Measurements from ENCODE around the gene ITPR1. TPM values are rescaled to one million over a fixed set of nuclear protein-coding genes. Genes with fewer than 3 reads are reported as not detected.
A peak's percentile ranks its signal among the peaks of the same experiment; 100 is the strongest.

The ITPR1 gene
- polyA plus RNA-seq, 1 of the 3 experiments (the other 2 are of a cell fraction) = 5.9 TPM

DNA sequence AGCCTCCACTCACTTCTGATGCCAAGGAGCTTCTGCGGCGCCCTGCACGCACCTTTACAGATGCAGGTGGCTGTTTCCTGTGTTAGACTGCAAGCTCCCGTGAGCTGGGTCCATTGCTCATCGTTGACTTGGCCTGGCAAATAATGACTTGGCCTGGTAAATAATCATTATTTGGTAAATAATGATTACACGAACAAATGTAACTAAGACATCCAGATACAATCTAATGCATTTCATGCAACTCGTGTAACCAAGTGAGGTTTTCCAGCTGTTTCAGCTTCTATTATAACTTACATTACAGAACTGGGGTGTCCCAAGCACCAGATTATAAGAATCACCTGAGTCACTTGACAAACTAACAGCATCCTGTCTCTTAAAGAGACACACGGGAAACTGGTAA, 394.0 kb downstream of the ITPR1 start:
- Histone ChIP-seq H2AFZ (ENCODE audit: low read depth) (no peak overlapping the region), H4K20me1 (ENCODE audit: insufficient read depth) (no peaks in the 10 kb centered on the region), H3K4me1 (ENCODE audit: control insufficient read depth in 1 of 2, insufficient read depth in 2 of 2, low read depth in 1 of 2, low read length in 1 of 2) (no peaks in the 10 kb centered on the region; a peak in 1 of 4 replicates), H3K79me2 (ENCODE audit: insufficient read depth) (no peaks in the 10 kb centered on the region), H3K4me3 (ENCODE audit: low read depth in 2 of 2, low read length in 1 of 2) (no peak overlapping the region), H3K9ac (no peak overlapping the region), H3F3A (replicated peaks; ENCODE audit: insufficient read depth) (no peaks in the 10 kb centered on the region), H3K9me2 (no peaks in the 10 kb centered on the region), H3K27ac (ENCODE audit: low read depth in 2 of 2, low read length in 1 of 2) (no peak overlapping the region), H3K9me3 (no peaks in the 10 kb centered on the region), H3K27me3 (ENCODE audit: insufficient read depth) (no peaks in the 10 kb centered on the region), H3K4me2 (no peak overlapping the region), H3K36me3 (replicated peaks in 1 of 2; ENCODE audit: control insufficient read depth in 1 of 2, insufficient read depth in 2 of 2, low read length in 1 of 2) (no peaks in the 10 kb centered on the region)
- no peak for DNase-seq
- 69% methylated on average over 8 of the region's 8 CpGs for WGBS (ENCODE audit: low lambda C conversion rate)
- TF ChIP-seq FOXM1 (IDR thresholded peaks at IDR 0.05; ENCODE audit: low read depth) (no peak), EZH2phosphoT487 (IDR thresholded peaks at IDR 0.05; ENCODE audit: borderline replicate concordance, low read depth) (no peak), POLR2AphosphoS5 (IDR thresholded peaks at IDR 0.05; ENCODE audit: low read depth, low read length) (no peak), RFX5 (IDR thresholded peaks at IDR 0.05; ENCODE audit: low read length) (no peak)
- TF ChIP-seq, protein P1, sequence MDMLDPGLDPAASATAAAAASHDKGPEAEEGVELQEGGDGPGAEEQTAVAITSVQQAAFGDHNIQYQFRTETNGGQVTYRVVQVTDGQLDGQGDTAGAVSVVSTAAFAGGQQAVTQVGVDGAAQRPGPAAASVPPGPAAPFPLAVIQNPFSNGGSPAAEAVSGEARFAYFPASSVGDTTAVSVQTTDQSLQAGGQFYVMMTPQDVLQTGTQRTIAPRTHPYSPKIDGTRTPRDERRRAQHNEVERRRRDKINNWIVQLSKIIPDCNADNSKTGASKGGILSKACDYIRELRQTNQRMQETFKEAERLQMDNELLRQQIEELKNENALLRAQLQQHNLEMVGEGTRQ (IDR thresholded peaks at IDR 0.05; ENCODE audit: borderline replicate concordance, low read depth, low read length) = no peak
- ChIA-PET POLR2A (no interaction called here), CTCF (interaction anchor here (0.5 kb wide), 1 partner anchor 15 kb away, joined by 3 read pairs; no protein-coding TSS in a partner anchor)

DNA sequence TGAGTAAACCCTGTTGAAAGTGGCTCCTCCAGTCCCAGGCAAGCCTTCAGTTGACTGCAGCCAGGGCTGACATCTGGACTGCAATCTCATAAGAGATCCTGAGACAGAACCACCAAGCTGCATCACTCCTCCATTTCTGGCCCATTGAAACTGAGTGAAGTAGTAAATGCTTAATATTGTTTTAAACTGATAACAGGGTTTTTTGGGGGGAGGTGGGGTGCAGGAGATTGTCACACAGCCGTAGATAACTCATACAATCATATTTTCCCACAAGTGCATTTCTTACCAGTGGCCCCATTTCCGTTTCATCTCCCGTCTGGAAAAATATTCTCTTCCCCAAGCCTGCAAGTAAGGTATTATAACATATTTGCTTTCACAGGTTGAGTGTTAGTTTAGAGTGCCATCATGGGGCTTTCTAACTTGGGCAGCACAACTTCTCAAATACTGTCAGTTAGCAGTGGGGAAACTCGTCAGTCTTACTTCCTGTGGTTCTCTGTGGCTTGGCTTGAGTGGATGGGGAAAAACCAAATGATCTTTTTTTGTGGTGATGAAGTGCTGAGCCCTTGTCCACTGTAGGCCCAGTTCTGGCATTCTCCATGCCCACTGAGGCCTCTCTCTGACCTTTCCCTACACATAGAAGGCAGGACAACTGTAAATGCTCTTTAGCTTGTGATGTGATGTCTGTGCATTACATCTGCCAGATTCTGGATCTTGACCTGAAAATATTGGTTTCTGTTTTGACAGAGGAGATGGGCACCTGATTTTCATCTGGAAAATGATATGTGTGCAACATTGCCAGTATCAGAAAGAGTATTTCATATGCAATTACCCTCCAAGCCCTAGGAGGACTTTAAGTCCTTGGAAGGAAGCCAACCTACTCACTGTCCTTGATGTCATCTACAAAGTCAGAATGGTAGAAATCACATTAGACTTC, 396.0 kb downstream of the ITPR1 start:
- no peak overlapping the region for H3K4me3 ChIP-seq (ENCODE audit: low read depth in 2 of 2, low read length in 1 of 2)
- no peak overlapping the region for H3K4me2 ChIP-seq
- H4K20me1 ChIP-seq (ENCODE audit: insufficient read depth) = no peaks in the 10 kb centered on the region
- no peaks in the 10 kb centered on the region for H3K79me2 ChIP-seq (ENCODE audit: insufficient read depth)
- H3K9me3 ChIP-seq = no peaks in the 10 kb centered on the region
- H3F3A ChIP-seq (replicated peaks; ENCODE audit: insufficient read depth) = no peaks in the 10 kb centered on the region
- H3K27ac ChIP-seq (ENCODE audit: low read depth in 2 of 2, low read length in 1 of 2) = peak overlapping the region in 1 of 2 experiments; percentile 56; a peak in 2 of 4 replicates
- TF ChIP-seq EP300 (IDR thresholded peaks at IDR 0.05; ENCODE audit: borderline replicate concordance in 1 of 2, low read depth in 1 of 2, low read length in 1 of 2) (no peak), REST (IDR thresholded peaks at IDR 0.05; ENCODE audit: low read depth, low read length) (no peak), NFIC (IDR thresholded peaks at IDR 0.05; ENCODE audit: borderline replicate concordance) (no peak), ELF1 (IDR thresholded peaks at IDR 0.05) (no peak), RFX5 (IDR thresholded peaks at IDR 0.05; ENCODE audit: low read length) (no peak), GATA2 (CRISPR knock-in tag; IDR thresholded peaks at IDR 0.05) (peak; percentile 45), MXI1 (IDR thresholded peaks at IDR 0.05; ENCODE audit: low read depth, low read length) (no peak)
- H3K36me3 ChIP-seq (replicated peaks in 1 of 2; ENCODE audit: control insufficient read depth in 1 of 2, insufficient read depth in 2 of 2, low read length in 1 of 2) = no peaks in the 10 kb centered on the region
- H3K27me3 ChIP-seq (ENCODE audit: insufficient read depth) = no peaks in the 10 kb centered on the region
- H2AFZ ChIP-seq (ENCODE audit: low read depth) = no peak overlapping the region
- WGBS (ENCODE audit: low lambda C conversion rate) = 90% methylated on average over 4 of the region's 4 CpGs
- no peak overlapping the region for H3K9ac ChIP-seq
- H3K4me1 ChIP-seq (ENCODE audit: control insufficient read depth in 1 of 2, insufficient read depth in 2 of 2, low read depth in 1 of 2, low read length in 1 of 2) = no peaks in the 10 kb centered on the region; a peak in 1 of 4 replicates
- peak; percentile 33 for DNase-seq
- H3K9me2 ChIP-seq = no peaks in the 10 kb centered on the region
- ChIA-PET CTCF (interaction anchor here (1.0 to 1.2 kb wide), 2 partner anchors 17 to 172 kb away, joined by 3 read pairs; no protein-coding TSS in a partner anchor), POLR2A (interaction anchor here (1.0 kb wide), 1 partner anchor 9 kb away, joined by 3 read pairs; no protein-coding TSS in a partner anchor)

All from SK-N-SH (cell line).